Measurements from ENCODE around the gene PEX11G. TPM values are rescaled to one million over a fixed set of nuclear protein-coding genes. Genes with fewer than 3 reads are reported as not detected.

Gene PEX11G
- total RNA-seq, 1 donor from 2014 or later, result 2.6 TPM

GRCh38 chr19:7533925-7534480, 45.2 kb upstream of the PEX11G start:
- Mint-ChIP-seq H3K4me3 (ENCODE audit: unreplicated experiment) (peak overlapping the region; percentile 98), H3K36me3 (ENCODE audit: low read depth) (peaks cover 10% of the 10 kb centered on the region), H3K4me1 (ENCODE audit: low read depth) (peaks cover 28% of the 10 kb centered on the region), H3K27me3 (ENCODE audit: low read depth) (no peaks in the 10 kb centered on the region), H3K27ac (ENCODE audit: unreplicated experiment) (peak overlapping the region; percentile 98), H3K9me3 (ENCODE audit: low read depth) (no peaks in the 10 kb centered on the region)
- TF ChIP-seq, protein P1, sequence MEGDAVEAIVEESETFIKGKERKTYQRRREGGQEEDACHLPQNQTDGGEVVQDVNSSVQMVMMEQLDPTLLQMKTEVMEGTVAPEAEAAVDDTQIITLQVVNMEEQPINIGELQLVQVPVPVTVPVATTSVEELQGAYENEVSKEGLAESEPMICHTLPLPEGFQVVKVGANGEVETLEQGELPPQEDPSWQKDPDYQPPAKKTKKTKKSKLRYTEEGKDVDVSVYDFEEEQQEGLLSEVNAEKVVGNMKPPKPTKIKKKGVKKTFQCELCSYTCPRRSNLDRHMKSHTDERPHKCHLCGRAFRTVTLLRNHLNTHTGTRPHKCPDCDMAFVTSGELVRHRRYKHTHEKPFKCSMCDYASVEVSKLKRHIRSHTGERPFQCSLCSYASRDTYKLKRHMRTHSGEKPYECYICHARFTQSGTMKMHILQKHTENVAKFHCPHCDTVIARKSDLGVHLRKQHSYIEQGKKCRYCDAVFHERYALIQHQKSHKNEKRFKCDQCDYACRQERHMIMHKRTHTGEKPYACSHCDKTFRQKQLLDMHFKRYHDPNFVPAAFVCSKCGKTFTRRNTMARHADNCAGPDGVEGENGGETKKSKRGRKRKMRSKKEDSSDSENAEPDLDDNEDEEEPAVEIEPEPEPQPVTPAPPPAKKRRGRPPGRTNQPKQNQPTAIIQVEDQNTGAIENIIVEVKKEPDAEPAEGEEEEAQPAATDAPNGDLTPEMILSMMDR (IDR thresholded peaks at IDR 0.05), result no peak
- no peak for DNase-seq (ENCODE audit: low spot score)

- H3K27ac Mint-ChIP-seq (ENCODE audit: unreplicated experiment), result peak overlapping the region; percentile 98
- peak overlapping the region; percentile 98 for H3K4me3 Mint-ChIP-seq (ENCODE audit: unreplicated experiment)
- TF ChIP-seq, protein P1 (IDR thresholded peaks at IDR 0.05), result no peak
- no peak for DNase-seq (ENCODE audit: low spot score)
- H3K36me3 Mint-ChIP-seq (ENCODE audit: low read depth), result peaks cover 10% of the 10 kb centered on the region
- H3K9me3 Mint-ChIP-seq (ENCODE audit: low read depth), result no peaks in the 10 kb centered on the region
- H3K4me1 Mint-ChIP-seq (ENCODE audit: low read depth), result peaks cover 28% of the 10 kb centered on the region
- no peaks in the 10 kb centered on the region for H3K27me3 Mint-ChIP-seq (ENCODE audit: low read depth)
These were observed 44.5 kb upstream of the PEX11G start for GRCh38 chr19:7533281-7533885.

DNA sequence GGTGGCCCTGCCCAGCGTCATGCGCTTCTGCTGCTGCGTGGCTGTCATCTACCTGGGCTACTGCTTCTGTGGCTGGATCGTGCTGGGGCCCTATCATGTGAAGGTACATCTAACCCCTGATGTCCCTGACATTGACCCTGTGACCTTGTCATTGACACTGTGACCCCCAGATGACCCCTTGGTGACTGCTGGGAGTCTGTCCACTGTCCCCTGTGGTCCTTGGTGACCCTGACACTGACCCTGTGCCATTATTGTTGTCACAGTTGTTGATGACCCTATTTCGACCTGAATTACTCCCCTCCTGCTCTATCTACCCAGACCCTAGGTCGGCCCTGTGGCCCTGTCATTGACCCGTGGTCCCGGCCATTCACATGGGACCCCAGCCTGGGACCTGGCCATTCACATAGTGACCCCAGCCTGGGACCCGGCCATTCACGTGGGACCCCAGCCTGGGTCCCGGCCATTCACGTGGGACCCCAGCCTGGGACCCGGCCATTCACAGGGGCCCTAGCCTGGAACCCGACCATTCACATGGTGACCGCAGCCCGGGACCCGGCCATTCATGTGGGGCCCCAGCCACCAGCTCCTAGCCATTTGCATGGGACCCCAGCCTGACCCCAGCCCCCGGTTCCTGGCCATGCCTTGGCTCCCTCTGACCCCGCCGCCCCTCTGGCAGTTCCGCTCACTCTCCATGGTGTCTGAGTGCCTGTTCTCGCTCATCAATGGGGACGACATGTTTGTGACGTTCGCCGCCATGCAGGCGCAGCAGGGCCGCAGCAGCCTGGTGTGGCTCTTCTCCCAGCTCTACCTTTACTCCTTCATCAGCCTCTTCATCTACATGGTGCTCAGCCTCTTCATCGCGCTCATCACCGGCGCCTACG, 41.0 kb upstream of the PEX11G start:
- Mint-ChIP-seq H3K36me3 (ENCODE audit: low read depth) (peaks cover 9% of the 10 kb centered on the region), H3K9me3 (ENCODE audit: low read depth) (no peaks in the 10 kb centered on the region), H3K4me1 (ENCODE audit: low read depth) (peaks cover 14% of the 10 kb centered on the region), H3K4me3 (ENCODE audit: unreplicated experiment) (no peak overlapping the region), H3K27me3 (ENCODE audit: low read depth) (no peaks in the 10 kb centered on the region), H3K27ac (ENCODE audit: unreplicated experiment) (no peak overlapping the region)
- TF ChIP-seq, protein P1 (IDR thresholded peaks at IDR 0.05), result no peak
- DNase-seq (ENCODE audit: low spot score), result no peak

DNA sequence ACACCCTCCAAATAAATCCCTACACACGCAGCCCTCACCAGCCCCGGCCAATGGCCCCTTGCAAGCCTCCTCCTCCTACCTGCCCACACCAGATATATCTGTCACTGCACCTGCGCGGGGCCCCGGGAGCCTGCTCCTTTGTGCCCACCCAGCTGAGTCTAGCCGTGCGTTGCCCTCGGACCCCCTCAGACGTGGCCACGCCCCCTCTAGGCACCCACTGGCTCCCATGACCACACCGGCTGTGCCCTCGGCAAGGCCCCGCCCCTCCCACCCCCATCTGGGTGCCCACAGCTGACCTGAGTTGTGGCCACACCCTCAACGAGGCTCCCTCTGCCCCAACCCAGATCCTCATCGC, 40.4 kb upstream of the PEX11G start:
- H3K4me1 Mint-ChIP-seq (ENCODE audit: low read depth), result peaks cover 11% of the 10 kb centered on the region
- DNase-seq (ENCODE audit: low spot score), result no peak
- no peak overlapping the region for H3K4me3 Mint-ChIP-seq (ENCODE audit: unreplicated experiment)
- H3K27me3 Mint-ChIP-seq (ENCODE audit: low read depth), result no peaks in the 10 kb centered on the region
- TF ChIP-seq, protein P1 (IDR thresholded peaks at IDR 0.05), result no peak
- no peaks in the 10 kb centered on the region for H3K9me3 Mint-ChIP-seq (ENCODE audit: low read depth)
- no peak overlapping the region for H3K27ac Mint-ChIP-seq (ENCODE audit: unreplicated experiment)
- peaks cover 9% of the 10 kb centered on the region for H3K36me3 Mint-ChIP-seq (ENCODE audit: low read depth)

DNA sequence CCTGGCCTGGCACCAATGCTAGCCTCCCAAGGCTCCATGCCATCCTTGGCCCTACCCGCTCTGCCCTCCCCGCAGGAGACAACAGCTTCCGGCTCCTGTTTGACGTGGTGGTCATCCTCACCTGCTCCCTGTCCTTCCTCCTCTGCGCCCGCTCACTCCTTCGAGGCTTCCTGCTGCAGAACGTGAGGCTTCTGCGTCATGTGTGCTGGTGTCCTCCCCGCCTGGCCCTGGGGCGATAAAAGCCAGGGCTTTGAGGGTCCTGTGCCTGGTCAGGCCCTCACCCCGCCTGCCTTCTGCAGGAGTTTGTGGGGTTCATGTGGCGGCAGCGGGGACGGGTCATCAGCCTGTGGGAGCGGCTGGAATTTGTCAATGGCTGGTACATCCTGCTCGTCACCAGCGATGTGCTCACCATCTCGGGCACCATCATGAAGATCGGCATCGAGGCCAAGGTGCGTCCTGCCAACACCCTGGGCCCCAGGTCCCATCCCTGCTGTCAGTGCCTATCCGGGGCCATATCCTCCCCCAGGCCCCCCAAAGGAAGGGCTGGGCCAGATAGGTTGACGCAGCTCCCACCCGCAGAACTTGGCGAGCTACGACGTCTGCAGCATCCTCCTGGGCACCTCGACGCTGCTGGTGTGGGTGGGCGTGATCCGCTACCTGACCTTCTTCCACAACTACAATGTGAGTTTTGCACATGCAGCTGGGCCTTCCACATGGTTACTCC, 39.8 kb upstream of the PEX11G start:
- H3K27ac Mint-ChIP-seq (ENCODE audit: unreplicated experiment), result peak overlapping the region; percentile 57
- no peaks in the 10 kb centered on the region for H3K27me3 Mint-ChIP-seq (ENCODE audit: low read depth)
- TF ChIP-seq, protein P1 (IDR thresholded peaks at IDR 0.05), result no peak
- no peaks in the 10 kb centered on the region for H3K9me3 Mint-ChIP-seq (ENCODE audit: low read depth)
- H3K4me1 Mint-ChIP-seq (ENCODE audit: low read depth), result peaks cover 10% of the 10 kb centered on the region
- H3K36me3 Mint-ChIP-seq (ENCODE audit: low read depth), result peaks cover 9% of the 10 kb centered on the region
- no peak overlapping the region for H3K4me3 Mint-ChIP-seq (ENCODE audit: unreplicated experiment)
- no peak for DNase-seq (ENCODE audit: low spot score)

Data from chondrocyte (in vitro differentiated cells).